GM18502 (cell line): ENCODE data around the gene RGS3.

Experiments used
- ATAC-seq: cut with Tn5 transposase; IDR thresholded peaks from one replicate; pipeline ENCODE4 v1.9.1; 2021; ENCODE audit warnings: mild to moderate bottlenecking; ENCODE audit not compliant: unreplicated experiment, poor library complexity

Gene RGS3

DNA sequence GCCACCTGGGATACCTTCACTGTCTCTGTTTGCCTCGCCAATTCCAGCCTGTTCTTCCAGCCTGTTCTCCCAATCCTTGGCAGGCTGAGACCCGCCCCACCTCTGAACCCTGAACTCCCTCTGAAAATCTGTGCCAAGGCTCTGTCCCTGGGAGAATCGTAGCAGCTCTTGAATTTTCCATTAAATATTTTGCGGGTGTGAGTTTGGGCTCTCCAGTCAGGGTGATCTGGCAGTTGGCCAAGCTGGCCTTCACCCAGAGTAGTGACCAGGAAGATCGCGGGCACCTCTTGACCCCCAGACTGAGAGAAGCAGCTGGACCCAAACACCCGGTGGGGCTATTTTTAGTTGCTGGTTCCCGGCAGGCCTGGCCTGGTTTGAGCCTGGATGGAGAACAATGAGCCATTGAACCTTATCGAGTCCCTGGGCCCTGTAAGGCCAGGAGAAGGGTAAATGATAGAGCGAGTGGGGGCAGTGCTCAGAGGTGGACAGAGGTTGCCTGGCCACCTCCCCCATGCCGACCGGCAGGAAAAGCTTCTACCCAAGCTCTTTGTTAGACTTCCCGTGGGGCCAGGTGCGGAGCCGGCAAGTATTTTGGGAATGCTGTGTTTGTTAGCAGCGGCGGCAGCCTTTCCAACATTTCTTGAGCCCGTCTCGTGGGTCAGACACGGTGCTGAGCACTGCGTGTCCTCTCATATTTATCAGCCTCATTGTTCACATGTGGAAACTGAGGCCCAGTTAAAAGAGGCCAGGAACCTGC is 146.2 kb downstream of the RGS3 start:
- no peak for ATAC-seq

DNA sequence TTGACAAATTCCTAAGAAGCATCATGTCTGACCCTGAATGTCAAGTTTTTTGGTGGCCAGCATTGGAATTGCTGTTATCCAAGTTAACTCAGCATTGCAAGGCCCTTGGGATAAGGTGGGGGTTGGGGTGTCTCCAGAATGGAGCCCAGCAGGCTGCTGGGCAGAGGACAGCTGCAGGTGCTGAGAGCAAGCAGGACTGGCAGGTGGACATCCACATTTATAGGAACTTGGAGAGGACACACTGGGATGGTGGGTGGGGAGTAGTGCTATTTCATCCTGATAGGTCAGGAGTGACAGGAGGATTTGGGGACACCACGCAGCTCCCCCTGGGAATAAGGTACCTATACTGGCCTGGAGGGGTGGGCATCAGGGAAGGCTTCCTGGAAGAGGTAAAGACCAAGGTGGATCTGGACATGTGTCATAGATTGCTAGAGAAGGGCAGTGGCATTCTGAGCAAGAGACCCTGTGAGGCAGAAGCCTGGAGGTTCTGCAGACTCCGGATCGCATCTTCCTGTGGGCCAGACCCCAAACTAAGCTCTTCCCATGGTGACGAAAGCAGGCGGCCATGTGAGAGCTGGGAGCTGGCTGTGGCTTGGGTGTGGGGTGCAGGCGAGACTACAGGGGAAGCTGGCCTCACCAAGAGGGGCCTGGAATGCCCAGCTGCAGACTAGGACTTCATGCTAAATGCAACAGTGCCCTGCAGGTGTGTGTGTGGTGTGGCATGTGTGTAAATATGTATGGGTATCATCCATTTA is 148.1 kb downstream of the RGS3 start:
- no peak for ATAC-seq

DNA sequence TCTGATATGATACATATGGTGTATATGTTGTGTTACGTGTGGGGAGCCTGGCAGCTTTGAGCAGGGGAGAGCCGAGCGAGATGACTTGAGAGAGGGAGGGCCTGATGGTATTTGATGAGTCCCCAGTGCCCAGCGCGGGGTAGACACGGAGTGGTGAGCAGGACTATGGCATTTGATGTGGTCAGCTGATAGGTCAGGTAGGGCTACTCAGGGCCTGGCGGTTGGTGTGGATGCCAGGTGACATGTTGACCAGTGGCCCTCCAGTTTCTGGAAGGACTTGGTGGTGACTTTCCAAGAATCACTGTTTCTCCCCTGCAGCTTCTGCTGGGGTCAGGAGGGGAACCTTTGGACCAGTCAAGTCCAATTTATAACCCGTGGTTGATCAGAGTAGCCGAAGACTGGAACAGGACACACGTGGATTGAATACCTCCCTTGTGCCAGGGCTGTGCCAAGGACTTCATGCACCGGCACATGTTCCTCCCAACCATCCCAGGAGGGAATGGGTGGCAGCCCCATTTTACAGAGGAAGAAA is 148.8 kb downstream of the RGS3 start:
- no peak for ATAC-seq

DNA sequence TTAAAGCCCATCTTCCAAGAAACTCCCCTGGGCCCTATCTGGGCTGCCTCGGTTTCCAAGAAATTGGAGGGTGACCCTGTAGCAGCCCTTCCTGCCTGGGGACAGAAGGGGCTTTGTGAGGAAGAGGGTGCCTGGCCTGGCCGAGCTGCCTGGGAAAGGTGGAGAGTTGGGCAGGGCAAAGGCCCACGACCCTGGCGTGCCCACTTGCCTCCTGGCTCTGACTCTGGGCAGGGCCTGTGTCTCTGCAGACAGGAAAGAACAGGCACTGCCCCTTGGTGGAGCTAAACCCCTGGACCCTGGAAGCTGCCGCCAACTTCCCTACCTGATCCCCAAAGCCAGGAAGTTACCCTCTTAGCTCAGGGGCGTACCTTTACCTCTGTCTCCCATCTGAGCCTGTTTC is 149.3 kb downstream of the RGS3 start:
- no peak for ATAC-seq

DNA sequence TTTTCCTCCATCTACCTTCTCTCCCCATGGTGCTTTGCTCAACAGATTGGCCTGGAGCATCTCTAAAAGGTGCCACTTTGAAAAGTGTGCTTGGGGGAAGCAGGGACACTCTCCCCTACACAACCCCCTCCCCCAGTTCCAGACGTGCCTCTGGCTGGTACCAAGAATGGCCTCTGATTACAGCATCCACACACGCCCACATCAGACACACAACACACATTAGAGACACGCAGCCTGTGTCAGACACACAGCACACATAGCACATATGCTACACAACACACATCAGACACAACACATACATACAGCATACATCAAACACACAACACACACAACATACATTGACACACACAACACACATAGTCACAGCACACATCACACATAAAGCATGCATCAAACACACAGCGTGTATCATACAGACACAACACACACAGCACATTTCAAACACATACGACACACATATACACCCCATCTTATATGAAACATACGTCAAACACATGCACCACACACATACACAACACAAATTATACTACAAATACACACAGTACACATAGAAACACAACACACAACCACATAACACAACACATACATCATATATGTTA is 150.4 kb downstream of the RGS3 start:
- ATAC-seq, result no peak

DNA sequence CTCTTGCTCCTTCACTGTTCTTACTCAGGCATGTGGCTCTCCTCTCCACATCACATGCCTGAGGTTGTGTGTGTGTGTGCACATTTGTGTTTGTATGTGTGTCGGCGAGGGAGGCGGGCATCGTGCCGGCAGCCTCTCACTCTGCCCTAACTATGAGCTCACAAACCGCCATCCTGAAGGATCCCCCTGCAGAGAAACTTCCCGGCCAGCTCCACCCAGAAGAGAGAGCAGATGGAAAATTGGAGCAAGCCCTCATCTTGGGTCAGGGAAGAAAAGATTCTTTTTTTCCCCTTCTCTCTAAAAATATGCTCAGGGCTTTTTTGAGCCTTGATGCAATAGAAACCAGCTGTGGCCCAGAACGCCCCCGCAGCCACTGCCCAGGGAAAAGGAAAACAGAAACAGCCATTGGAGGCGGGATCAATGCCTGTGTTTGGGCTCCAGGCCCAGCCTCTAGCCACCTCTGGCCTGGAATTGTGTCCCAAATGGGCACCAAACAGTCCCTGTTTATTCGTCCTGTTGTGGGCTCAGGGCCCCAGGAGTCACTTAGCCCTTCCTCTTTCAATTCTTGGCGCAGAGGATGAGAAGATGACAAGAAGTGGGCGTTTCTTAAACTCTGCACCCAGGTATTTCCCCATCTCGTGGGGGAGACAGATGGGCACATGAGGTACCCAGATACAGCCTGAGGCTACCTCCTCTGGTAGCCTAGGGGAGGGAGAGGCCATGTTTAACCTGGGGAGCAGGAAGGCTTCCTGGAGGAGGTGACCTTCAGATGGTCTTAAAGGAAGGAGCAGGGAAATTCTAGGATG is 151.5 kb downstream of the RGS3 start:
- peak; percentile 65 for ATAC-seq

DNA sequence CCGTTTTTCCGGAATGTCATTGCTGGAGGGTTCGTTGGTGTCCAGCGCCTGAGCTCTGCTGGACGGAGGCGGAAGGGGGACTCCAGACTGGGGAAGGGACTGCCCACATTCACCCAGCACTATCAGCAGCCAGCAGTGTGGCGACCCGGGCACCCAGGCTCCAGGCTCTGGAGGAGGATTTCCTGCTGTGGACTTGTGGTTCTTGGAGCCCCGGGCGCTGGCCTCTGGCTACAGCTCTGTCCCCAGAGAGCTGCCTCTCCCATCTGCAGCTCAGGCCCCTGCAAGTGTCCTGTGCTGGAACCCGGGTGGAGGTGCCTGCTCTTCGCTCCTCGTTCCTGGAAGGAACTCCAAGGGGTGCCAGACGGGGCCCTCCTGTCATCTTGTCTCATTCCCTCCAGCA is 152.6 kb downstream of the RGS3 start:
- ATAC-seq, result no peak

DNA sequence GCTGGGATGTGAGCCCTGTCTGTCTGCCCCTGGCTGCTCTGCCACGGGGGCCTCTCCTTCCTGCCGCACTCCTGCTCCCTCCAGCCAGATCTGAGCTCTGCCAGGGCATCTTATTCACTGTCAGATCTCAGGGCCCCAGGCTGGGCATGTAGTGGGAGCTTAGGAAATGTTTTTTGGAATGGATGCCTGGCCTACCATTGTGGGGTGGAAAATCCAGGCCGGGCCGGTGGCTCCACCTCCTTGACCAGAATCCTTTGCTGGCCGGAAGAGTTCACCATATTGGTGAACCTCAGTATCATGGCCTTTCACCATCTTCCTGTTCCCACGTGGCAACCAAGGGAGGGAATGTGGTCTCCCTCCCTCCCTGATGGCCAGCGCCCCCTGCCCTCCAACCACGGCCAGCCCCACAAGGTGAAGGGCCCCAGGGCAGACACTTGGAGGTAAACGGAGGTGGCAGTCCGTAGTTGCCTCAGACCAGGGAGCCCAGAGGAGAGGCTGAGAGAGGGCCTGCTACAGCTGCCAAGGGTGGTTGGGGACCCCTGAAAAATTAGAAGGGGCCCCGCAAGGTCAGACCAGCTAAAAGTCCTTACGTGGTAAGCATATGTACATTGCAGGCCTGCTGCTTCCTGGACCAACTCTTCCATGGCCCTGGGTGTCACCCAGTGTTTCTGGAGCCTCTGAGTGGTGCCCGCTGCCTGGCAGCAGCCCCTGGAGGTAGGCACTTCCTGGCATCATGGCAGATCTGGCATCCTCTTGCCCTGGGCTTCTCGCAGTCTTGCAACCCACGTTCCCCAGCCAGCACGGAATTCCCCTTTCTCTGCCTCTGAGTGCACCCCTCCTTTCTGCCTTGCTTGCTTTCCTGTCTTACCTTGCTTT is 153.3 kb downstream of the RGS3 start:
- ATAC-seq, result no peak

DNA sequence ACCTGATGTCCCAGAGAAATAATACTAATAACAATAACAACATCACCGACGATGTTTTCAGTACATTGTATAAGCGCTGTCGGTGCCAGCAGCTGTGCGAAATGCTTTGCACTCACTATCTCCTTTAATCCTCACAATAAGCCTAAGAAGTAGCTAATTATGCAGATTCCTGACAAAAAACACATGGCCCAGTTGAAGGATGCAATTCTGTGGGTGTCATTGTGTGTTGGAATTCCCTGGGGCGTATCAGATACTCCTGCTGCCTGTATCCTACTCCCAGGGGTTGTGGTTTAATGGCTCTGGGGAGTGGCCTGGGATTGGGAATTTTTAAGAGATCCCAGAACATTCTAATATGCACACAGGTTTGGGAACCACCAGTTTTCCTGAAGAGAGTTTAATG is 154.0 kb downstream of the RGS3 start:
- no peak for ATAC-seq

DNA sequence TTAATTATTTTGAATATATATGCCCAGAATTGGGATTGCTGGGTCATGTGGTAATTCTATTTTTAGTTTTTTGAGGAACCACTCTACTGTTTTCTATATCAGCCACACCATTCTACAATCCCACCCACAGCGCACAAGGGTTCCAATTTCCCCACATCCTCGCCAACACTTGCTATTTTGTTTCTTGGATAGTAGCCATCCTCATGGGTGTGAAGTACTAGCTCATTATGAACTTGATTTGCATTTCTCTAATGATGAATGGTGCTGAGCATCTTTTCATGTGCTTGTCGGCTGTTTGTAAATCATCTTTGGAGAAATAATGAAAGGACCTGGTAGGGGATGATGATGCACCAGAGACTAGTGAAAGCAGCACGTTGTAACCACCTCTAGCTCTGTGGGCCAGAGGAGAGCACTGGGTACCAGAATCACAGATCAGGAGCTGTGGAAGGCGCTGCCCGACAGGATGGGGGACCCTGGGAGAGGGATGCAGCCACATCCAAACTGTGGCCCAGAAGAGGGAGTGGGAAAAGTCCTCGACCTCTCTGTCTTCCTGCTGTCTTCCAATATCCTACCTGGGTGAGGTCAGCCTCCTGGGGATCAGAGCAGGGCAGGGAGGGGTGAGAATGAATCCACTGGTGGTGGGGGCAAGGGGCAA is 155.4 kb downstream of the RGS3 start:
- no peak for ATAC-seq

DNA sequence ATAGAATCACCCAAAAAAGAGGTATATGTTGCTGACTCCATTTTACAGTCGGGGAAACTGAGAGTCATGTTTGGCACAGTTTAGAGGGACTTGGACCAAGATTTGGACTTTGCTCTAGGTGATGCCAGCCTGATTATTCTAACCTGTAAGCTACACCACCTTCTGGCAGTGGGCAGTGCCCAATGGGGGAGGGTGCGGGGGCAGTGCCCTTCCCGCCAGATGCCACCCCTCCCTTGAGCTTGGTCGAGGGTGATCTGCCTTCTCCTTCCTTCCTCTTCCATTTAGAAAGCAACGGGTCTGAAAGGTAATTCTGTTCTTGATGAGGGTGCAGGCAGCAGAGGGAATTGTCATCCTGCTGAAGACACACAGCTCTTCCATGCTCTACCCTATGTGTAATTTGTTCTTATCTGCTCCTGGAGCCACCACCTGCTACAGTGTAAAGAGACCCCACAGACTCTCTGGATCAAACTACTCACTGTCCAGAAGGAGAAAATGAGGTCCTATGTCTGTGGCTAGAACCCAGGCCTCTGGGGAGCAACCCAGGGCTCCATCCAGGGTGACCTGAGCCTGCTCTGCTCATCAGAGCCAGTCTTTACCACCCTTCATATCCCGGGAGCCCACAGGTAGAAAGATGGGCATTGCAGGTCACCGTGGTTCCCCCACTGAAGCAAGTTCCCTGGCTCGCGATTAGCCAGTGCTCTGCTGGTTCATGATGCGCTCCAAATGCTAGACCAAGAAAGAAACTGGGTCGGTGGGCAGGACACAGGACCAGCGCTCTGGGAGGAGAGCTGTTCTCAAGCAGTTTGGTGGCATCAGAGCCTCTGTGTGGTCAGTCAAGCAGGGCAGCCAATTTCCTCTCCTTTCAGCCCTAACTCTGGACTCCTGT is 156.2 kb downstream of the RGS3 start:
- ATAC-seq, result no peak

DNA sequence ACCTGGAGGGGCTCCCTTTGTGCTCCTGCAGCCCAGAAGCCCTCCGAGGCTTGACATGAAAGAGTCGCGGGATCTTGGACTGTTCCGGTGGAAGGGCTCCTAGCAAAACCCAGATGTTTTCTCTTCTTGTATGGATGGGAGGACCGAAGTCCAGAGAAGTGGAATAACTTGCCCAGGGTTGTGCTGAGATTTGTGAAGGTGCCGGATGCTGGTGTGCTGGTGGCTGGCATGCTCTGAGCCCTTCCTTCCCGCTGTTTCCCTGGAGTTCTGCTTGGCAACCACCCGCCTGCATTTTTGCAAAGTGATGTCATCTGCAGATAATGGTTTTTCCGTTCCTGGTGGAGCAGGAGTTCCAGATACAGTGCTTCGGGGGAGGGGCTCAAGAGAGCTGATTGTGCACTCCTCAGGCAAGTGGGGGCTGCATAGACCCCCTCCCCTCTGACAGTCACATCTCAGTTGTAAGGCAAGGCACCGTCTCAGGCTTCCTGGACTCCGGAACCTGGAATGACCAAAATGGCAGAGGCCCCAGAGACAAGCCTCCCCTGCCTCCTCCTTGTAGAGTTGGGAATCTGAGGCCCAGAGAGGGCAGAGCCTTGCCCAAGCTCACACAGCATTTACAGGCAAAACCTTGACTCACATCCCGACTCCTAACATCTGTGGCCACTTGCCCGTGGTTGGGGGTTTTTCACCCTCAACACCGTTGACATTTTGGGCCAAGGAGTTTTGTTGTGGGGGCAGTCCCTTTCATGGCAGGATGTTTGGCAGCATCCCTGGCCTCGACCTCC is 157.0 kb downstream of the RGS3 start:
- no peak for ATAC-seq

DNA sequence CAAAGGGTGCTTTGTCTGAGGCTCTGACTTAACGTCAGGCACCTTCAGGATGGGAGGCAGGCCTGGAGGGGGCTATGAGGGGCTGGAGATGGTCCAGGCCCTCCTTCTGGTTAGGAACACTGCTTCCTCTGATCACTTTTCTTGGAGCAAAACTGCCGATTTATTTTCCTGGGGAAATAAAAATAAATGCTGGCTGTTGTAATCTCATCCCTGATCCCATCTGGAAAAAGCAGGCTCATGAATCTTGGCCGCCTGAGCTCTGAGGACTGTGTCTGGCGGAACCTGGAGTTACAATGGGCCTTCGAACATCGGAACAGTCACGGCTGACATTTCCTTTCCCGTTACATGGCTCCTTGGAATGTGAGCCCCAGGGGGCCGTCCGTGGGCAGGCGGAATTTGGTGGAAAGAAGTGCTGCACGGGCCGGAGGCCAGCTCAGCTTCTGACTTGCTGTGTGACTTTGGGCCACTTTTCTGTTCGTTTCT is 157.8 kb downstream of the RGS3 start:
- ATAC-seq, result no peak

DNA sequence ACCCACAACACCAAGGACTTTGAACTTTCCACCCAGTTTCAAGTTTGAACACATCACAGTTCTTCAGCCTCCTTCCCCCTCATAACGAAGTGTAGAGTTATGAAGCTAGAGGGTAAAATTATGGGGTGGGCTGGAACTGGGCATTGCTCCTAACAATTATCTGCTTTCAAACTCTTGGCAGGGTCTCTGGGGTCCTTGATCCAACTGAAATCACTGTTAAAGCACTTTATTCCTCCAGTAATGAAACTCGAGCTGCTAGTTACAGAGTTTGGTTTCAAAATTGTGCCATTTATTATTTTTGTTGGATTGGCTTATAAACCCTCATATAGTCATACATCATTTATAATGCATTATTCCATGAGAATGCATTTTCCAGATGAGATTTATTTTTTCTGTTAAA is 158.5 kb downstream of the RGS3 start:
- no peak for ATAC-seq

DNA sequence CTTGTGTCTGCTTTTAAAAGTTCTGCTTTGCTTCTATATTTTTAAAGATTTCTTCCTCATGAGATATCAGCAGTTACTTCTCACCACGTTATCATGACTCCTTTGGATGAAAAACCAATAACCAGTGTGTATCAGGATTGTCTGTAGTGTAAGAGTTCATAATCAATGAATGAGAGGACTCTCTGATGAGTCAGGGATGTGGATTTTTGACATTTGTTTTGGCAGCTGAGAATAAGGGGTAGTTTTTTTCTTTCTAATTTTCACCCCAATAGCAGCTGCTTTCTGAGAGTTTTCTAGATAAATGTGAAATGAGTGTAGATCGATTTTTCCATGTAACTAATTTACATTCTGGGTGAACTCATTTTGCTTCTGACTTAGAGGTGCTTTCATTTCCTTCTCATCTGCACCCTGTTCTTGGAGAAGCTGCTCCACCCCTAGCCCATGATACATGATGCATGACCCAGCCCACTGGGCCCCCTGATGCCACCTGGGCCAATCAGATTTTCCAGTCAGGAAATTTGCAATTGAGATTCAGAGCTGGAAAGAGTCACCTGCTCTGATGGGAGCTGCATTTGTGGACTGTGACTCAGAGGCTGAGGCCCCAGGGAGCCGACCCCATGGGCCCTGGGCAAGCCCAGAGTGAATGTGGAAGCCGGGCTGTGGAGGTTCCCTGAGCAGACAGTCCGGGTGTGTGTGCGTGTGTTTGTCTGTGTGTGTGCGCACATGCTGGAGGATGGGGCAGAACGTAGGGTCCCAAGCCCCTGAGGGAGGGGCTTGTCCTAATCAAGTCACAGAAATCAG is 159.3 kb downstream of the RGS3 start:
- ATAC-seq, result peak; percentile 89

DNA sequence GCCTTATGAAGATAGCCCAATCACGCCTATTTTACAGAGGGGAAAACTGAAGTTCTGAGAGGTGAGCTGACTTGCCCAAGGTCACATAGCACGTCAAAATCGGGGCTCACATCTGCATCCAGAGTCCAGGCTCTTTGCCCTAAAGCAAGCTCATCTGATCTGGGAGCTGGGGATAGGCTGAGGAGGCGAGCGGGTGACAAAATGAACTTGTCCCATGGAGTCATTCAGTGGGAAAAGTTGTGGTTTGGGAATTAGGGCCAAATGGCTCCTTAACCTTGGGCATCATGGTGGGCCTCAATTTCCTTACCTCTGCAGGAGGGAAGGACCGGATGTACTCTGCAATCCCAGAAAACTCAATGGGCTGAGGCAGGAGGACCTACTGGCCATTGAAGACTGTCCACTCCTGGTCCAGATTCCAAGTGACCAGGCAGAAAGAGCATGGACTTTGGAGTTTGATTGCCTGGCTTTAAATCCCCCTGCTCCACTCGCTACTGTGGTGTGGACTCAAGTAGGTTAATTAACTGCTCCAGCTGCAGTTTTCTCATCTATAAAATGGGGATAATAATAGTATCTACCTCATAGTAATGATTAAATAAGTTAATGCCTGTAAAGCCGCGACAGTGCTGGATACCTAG is 160.4 kb downstream of the RGS3 start:
- no peak for ATAC-seq
